B cell (primary cell): ENCODE measurements around the gene AIRE. TPM values are rescaled to one million over a fixed set of nuclear protein-coding genes. Genes with fewer than 3 reads are reported as not detected.

ENCODE experiments used
- ATAC-seq: fragments of 200-7000 bp; cut with Tn5 transposase; one replicate; pipeline ENCODE4 v1.10.0; 2021; ENCODE audit warnings: low read depth, mild to moderate bottlenecking, moderate number of reproducible peaks, moderate library complexity
- CTCF ChIA-PET: fragments of 350-600 bp; sonication (Branson Sonifier 250); formaldehyde crosslinking; loops from one replicate; lab custom pipeline; 2021; ENCODE audit warnings: antibody characterized with exemption, inconsistent platforms; lab: Charles Lee
- POLR2A ChIA-PET: fragments of 350-600 bp; sonication (Branson Sonifier 250); formaldehyde crosslinking; loops from one replicate; lab custom pipeline; 2021; ENCODE audit warnings: antibody characterized with exemption; lab: Charles Lee
- DNase-seq: peaks from one replicate; pipeline ENCODE4 v3.0.0; 2013
- H2AFZ ChIP-seq: 2 replicates; pipeline ENCODE4 v1.6.1; 2012; ENCODE audit warnings: mild to moderate bottlenecking, low read depth, low read length; ENCODE audit not compliant: insufficient read depth, poor library complexity, severe bottlenecking
- H3K27ac ChIP-seq, 2 donors: 1 replicate in 1 of 2; 2 replicates in 1 of 2; pipeline ENCODE4 v1.5.1; 2012 to 2013; ENCODE audit warnings: low read length in 2 of 2, mild to moderate bottlenecking in 2 of 2, moderate library complexity in 1 of 2
- H3K27me3 ChIP-seq, 4 experiments: fragments of 200-600 bp in 1 of 4; sonication (generic) in 1 of 4; replicated peaks in 1 of 4; 1 replicate in 2 of 4; 2 replicates in 2 of 4; pipeline versions ENCODE4 v1.6.1 to v1.7.0; 2013 to 2016; ENCODE audit warnings: low read length in 3 of 4, mild to moderate bottlenecking in 2 of 4, mixed read lengths in 1 of 4, moderate library complexity in 1 of 4; ENCODE audit not compliant: insufficient read depth in 4 of 4, control insufficient read depth in 3 of 4; ENCODE audit errors: control extremely low read depth in 1 of 4
- H3K36me3 ChIP-seq, 2 experiments: replicated peaks in 1 of 2; 1 replicate in 1 of 2; 2 replicates in 1 of 2; pipeline versions ENCODE4 v1.6.1 to v1.7.1; 2013; ENCODE audit warnings: low read length in 1 of 2; ENCODE audit not compliant: insufficient read depth in 2 of 2, control insufficient read depth in 1 of 2; ENCODE audit errors: control extremely low read depth in 1 of 2, extremely low read depth in 1 of 2
- H3K4me1 ChIP-seq, 2 donors: fragments of 200-600 bp in 1 of 2; sonication (generic) in 1 of 2; 1 replicate in 1 of 2; 2 replicates in 1 of 2; pipeline versions ENCODE4 v1.5.1 to v1.6.1; 2013 to 2017; ENCODE audit warnings: low read length in 2 of 2; ENCODE audit not compliant: control insufficient read depth in 2 of 2, insufficient read depth in 2 of 2
- H3K4me2 ChIP-seq: replicated peaks from 2 replicates; pipeline ENCODE3; 2012; ENCODE audit warnings: mild to moderate bottlenecking, low read depth, low read length; ENCODE audit not compliant: poor library complexity, severe bottlenecking
- H3K4me3 ChIP-seq, 5 experiments: fragments of 200-600 bp in 1 of 5; sonication (generic) in 1 of 5; 1 replicate in 3 of 5; 2 replicates in 2 of 5; pipeline versions ENCODE4 v1.5.1 to v1.7.0; 2011 to 2016; ENCODE audit warnings: low read length in 4 of 5, mild to moderate bottlenecking in 4 of 5, low read depth in 2 of 5, control low read depth in 1 of 5, moderate library complexity in 1 of 5; ENCODE audit not compliant: insufficient read depth in 1 of 5; ENCODE audit errors: control extremely low read depth in 1 of 5, extremely low read depth in 1 of 5
- H3K79me2 ChIP-seq: fragments of 200-600 bp; sonication (generic); one replicate; pipeline ENCODE4 v1.6.0; 2016; ENCODE audit warnings: low read length; ENCODE audit not compliant: control insufficient read depth, insufficient read depth
- H3K9ac ChIP-seq: fragments of 200-600 bp; sonication (generic); 2 replicates; pipeline ENCODE4 v1.6.1; 2017; ENCODE audit warnings: mild to moderate bottlenecking, low read length, moderate library complexity
- H3K9me3 ChIP-seq, 3 donors: one replicate each; pipeline versions ENCODE4 v1.6.1 to v1.7.1; 2013; ENCODE audit warnings: low read length in 2 of 3; ENCODE audit not compliant: control insufficient read depth in 2 of 3, insufficient read depth in 1 of 3; ENCODE audit errors: control extremely low read depth in 1 of 3
- H4K20me1 ChIP-seq: 2 replicates; pipeline ENCODE4 v1.6.0; 2012; ENCODE audit warnings: mild to moderate bottlenecking, low read length; ENCODE audit not compliant: insufficient read depth, control insufficient read depth, poor library complexity, severe bottlenecking
- H3K27ac Mint-ChIP-seq: one replicate; pipeline ENCODE4 v1.8.0; 2021; ENCODE audit warnings: mixed read lengths
- H3K27me3 Mint-ChIP-seq: one replicate; pipeline ENCODE4 v1.8.0; 2021; ENCODE audit warnings: mixed read lengths
- H3K4me1 Mint-ChIP-seq: one replicate; pipeline ENCODE4 v1.8.0; 2021; ENCODE audit warnings: mixed read lengths
- H3K4me3 Mint-ChIP-seq: one replicate; pipeline ENCODE4 v1.8.0; 2021; ENCODE audit warnings: mixed read lengths
- H3K9me3 Mint-ChIP-seq: one replicate; pipeline ENCODE4 v1.8.0; 2022; ENCODE audit warnings: mixed read lengths; ENCODE audit not compliant: insufficient read depth
- EZH2 ChIP-seq: IDR thresholded peaks from 2 replicates; pipeline ENCODE4 v1.6.1; 2012; ENCODE audit warnings: borderline replicate concordance, low read depth, mild to moderate bottlenecking, moderate library complexity, low read length; ENCODE audit not compliant: insufficient read depth, poor library complexity, severe bottlenecking
- WGBS: methylation state at CpG from one replicate; pipeline ENCODE4 v1.1.5; 2013; ENCODE audit warnings: missing lambda C conversion rate; ENCODE audit not compliant: insufficient coverage; 5-methylcytosine and 5-hydroxymethylcytosine counted together
- intact Hi-C: fragments of 100-400 bp; cut with micrococcal nuclease; formaldehyde crosslinking; loops from one replicate; pipeline ENCODE4 v1.10.0; 2022
- polyA plus RNA-seq: library from polyadenylated mRNA; depleted of rRNA; stranded (reverse); fragments of >200 nt; gene quantifications from 2 replicates; pipeline ENCODE4 v1.2.3, GENCODE V29; 2012
- total RNA-seq, 2 donors: library from RNA; stranded (reverse); fragments of 120-200 nt in 1 of 2; gene quantifications; 1 replicate in 1 of 2; 2 replicates in 1 of 2; pipeline versions ENCODE4 v1.2.3 to v1.2.4, GENCODE V29; 2013 to 2022
- TF ChIP-seq, protein P1 (sequence below): fragments of 200-600 bp; IDR thresholded peaks from one replicate; pipeline ENCODE4 v1.8.0; 2022; ENCODE audit warnings: antibody characterized with exemption, mild to moderate bottlenecking

AIRE gene
- total and polyA plus RNA-seq, 2 donors (not counting 1 experiment from before 2014, with no cell fraction given) = 0.37 TPM; not detected in 1

- CTCF ChIA-PET = no interaction called here
- no peaks in the 10 kb centered on the region for H3K27me3 ChIP-seq
These were observed 49.8 kb downstream of the AIRE start for GRCh38 chr21:44335266-44336059.

More at GRCh38 chr21:44335266-44336059, 49.8 kb downstream of the AIRE start:
- Mint-ChIP-seq H3K9me3 (no peaks in the 10 kb centered on the region), H3K27me3 (no peaks in the 10 kb centered on the region), H3K4me1 (peaks cover 15% of the 10 kb centered on the region), H3K27ac (no peak overlapping the region), H3K4me3 (no peak overlapping the region)
- ATAC-seq = no peak
- DNase-seq = no peak
- H3K79me2 ChIP-seq = no peaks in the 10 kb centered on the region
- POLR2A ChIA-PET = no interaction called here
- peaks cover 9 to 18% of the 10 kb centered on the region in 2 donors for H3K4me1 ChIP-seq
- TF ChIP-seq EZH2 = no peak
- TF ChIP-seq, protein P1, sequence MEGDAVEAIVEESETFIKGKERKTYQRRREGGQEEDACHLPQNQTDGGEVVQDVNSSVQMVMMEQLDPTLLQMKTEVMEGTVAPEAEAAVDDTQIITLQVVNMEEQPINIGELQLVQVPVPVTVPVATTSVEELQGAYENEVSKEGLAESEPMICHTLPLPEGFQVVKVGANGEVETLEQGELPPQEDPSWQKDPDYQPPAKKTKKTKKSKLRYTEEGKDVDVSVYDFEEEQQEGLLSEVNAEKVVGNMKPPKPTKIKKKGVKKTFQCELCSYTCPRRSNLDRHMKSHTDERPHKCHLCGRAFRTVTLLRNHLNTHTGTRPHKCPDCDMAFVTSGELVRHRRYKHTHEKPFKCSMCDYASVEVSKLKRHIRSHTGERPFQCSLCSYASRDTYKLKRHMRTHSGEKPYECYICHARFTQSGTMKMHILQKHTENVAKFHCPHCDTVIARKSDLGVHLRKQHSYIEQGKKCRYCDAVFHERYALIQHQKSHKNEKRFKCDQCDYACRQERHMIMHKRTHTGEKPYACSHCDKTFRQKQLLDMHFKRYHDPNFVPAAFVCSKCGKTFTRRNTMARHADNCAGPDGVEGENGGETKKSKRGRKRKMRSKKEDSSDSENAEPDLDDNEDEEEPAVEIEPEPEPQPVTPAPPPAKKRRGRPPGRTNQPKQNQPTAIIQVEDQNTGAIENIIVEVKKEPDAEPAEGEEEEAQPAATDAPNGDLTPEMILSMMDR = no peak
- peaks cover 30% of the 10 kb centered on the region for H4K20me1 ChIP-seq
- H3K9ac ChIP-seq = no peak overlapping the region
- H3K4me3 ChIP-seq = no peak overlapping the region
- intact Hi-C loops = loop anchor here (5.0 kb wide), 1 partner anchor 323 kb away; the partner anchor contains the start of gene TRAPPC10
- no peak overlapping the region for H3K27ac ChIP-seq
- H3K9me3 ChIP-seq = no peaks in the 10 kb centered on the region
- H2AFZ ChIP-seq = no peak overlapping the region
- peaks cover 0 to 33% of the 10 kb centered on the region in 2 experiments for H3K36me3 ChIP-seq
- 95% methylated on average over 22 of the region's 24 CpGs for WGBS
- H3K4me2 ChIP-seq = no peak overlapping the region
